Measurements from ENCODE around the gene PIEZO2. TPM values are rescaled to one million over a fixed set of nuclear protein-coding genes. Genes with fewer than 3 reads are reported as not detected.

Gene PIEZO2
- total RNA-seq, 6 experiments from 2014 or later = not detected

DNA sequence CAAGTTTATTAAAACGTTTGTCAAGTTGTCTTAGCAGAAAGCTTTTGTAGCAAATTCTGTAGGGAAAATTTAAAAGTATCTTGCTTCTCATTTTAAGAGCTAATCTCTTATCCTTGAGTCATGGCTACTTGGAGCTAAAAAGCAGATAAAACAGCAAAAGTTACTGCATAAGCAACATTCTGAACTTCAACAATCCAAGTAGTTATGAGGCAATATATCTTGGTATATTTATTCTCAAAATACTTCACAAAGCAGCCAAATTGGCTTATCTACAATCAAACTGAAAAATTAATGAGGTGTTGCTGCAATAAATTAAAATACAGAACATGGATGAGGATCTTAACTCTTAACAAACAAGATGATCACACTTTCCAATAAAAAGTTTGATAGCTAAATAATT lies 306.5 kb downstream of the PIEZO2 start:
- TF ChIP-seq, protein P1, sequence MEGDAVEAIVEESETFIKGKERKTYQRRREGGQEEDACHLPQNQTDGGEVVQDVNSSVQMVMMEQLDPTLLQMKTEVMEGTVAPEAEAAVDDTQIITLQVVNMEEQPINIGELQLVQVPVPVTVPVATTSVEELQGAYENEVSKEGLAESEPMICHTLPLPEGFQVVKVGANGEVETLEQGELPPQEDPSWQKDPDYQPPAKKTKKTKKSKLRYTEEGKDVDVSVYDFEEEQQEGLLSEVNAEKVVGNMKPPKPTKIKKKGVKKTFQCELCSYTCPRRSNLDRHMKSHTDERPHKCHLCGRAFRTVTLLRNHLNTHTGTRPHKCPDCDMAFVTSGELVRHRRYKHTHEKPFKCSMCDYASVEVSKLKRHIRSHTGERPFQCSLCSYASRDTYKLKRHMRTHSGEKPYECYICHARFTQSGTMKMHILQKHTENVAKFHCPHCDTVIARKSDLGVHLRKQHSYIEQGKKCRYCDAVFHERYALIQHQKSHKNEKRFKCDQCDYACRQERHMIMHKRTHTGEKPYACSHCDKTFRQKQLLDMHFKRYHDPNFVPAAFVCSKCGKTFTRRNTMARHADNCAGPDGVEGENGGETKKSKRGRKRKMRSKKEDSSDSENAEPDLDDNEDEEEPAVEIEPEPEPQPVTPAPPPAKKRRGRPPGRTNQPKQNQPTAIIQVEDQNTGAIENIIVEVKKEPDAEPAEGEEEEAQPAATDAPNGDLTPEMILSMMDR (IDR thresholded peaks at IDR 0.05) = no peak
- no peak for DNase-seq
- Mint-ChIP-seq H3K9me3 (no peaks in the 10 kb centered on the region), H3K36me3 (ENCODE audit: low read depth) (no peaks in the 10 kb centered on the region), H3K27ac (no peak overlapping the region), H3K4me3 (no peak overlapping the region), H3K27me3 (ENCODE audit: insufficient read depth) (peaks cover 26% of the 10 kb centered on the region), H3K4me1 (ENCODE audit: low read depth) (0 out of 2 replicates have a peak, but pooled peaks cover 3% of the 10 kb centered on the region)

- TF ChIP-seq, protein P1 (IDR thresholded peaks at IDR 0.05) = no peak
- no peaks in the 10 kb centered on the region for H3K9me3 Mint-ChIP-seq
- no peaks in the 10 kb centered on the region for H3K4me1 Mint-ChIP-seq (ENCODE audit: low read depth)
- no peaks in the 10 kb centered on the region for H3K36me3 Mint-ChIP-seq (ENCODE audit: low read depth)
- DNase-seq = no peak
- H3K27ac Mint-ChIP-seq = no peak overlapping the region
- peaks cover 22% of the 10 kb centered on the region for H3K27me3 Mint-ChIP-seq (ENCODE audit: insufficient read depth)
- no peak overlapping the region for H3K4me3 Mint-ChIP-seq
Measured at GRCh38 chr18:10842371-10842770, 307.0 kb downstream of the PIEZO2 start.

DNA sequence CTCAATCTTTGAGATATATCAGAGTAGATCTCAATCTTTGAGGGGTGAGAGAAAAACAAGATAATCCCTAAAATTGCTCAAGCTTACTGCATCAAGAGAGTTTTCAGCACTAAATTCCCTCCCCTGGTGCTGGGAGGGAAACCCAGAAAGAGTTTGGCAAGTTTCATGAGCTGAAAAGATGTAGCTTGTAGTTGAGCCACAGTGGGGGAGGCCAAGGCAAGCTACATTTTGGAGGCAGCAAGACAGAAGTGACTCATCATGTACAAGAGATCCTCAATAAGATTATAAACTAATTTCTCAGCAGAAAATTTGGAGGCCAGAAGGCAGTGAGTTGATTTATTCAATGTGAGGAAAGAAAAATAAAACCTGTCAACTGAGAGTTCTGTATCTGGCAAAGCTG lies 308.2 kb downstream of the PIEZO2 start:
- Mint-ChIP-seq H3K9me3 (no peaks in the 10 kb centered on the region), H3K36me3 (ENCODE audit: low read depth) (no peaks in the 10 kb centered on the region), H3K27ac (no peak overlapping the region), H3K4me1 (ENCODE audit: low read depth) (no peaks in the 10 kb centered on the region), H3K27me3 (ENCODE audit: insufficient read depth) (peaks cover 11% of the 10 kb centered on the region), H3K4me3 (no peak overlapping the region)
- TF ChIP-seq, protein P1 (IDR thresholded peaks at IDR 0.05) = no peak
- no peak for DNase-seq

GRCh38 chr18:10840743-10841142 lies 308.6 kb downstream of the PIEZO2 start:
- H3K4me1 Mint-ChIP-seq (ENCODE audit: low read depth) = no peaks in the 10 kb centered on the region
- no peak for DNase-seq
- H3K4me3 Mint-ChIP-seq = no peak overlapping the region
- TF ChIP-seq, protein P1 (IDR thresholded peaks at IDR 0.05) = no peak
- peaks cover 8% of the 10 kb centered on the region for H3K27me3 Mint-ChIP-seq (ENCODE audit: insufficient read depth)
- no peak overlapping the region for H3K27ac Mint-ChIP-seq
- H3K9me3 Mint-ChIP-seq = no peaks in the 10 kb centered on the region
- no peaks in the 10 kb centered on the region for H3K36me3 Mint-ChIP-seq (ENCODE audit: low read depth)

- Mint-ChIP-seq H3K27me3 (ENCODE audit: insufficient read depth) (peaks cover 8% of the 10 kb centered on the region), H3K4me1 (ENCODE audit: low read depth) (no peaks in the 10 kb centered on the region), H3K27ac (no peak overlapping the region), H3K36me3 (ENCODE audit: low read depth) (no peaks in the 10 kb centered on the region), H3K4me3 (no peak overlapping the region), H3K9me3 (no peaks in the 10 kb centered on the region)
- TF ChIP-seq, protein P1 (IDR thresholded peaks at IDR 0.05) = no peak
- no peak for DNase-seq
Measured at GRCh38 chr18:10839421-10839820, 309.9 kb downstream of the PIEZO2 start.

- Mint-ChIP-seq H3K4me1 (ENCODE audit: low read depth) (no peaks in the 10 kb centered on the region), H3K9me3 (no peaks in the 10 kb centered on the region), H3K36me3 (ENCODE audit: low read depth) (no peaks in the 10 kb centered on the region), H3K27ac (no peak overlapping the region), H3K4me3 (no peak overlapping the region), H3K27me3 (ENCODE audit: insufficient read depth) (peaks cover 8% of the 10 kb centered on the region)
- TF ChIP-seq, protein P1 (IDR thresholded peaks at IDR 0.05) = no peak
- DNase-seq = no peak
Measured at GRCh38 chr18:10838553-10838952, 310.8 kb downstream of the PIEZO2 start.

Measured in HFFc6 (cell line).